GM12874 (cell line): ENCODE data around the gene BAHCC1.
A peak's percentile ranks its signal among the peaks of the same experiment; 100 is the strongest.

Source experiments
- TF ChIP-seq, protein P1 (sequence below): IDR thresholded peaks from 2 replicates; pipeline ENCODE4 v1.5.1; 2011; ENCODE audit warnings: low read depth, mild to moderate bottlenecking, control low read depth, low read length, moderate library complexity; ENCODE audit not compliant: insufficient read depth

Gene BAHCC1

DNA sequence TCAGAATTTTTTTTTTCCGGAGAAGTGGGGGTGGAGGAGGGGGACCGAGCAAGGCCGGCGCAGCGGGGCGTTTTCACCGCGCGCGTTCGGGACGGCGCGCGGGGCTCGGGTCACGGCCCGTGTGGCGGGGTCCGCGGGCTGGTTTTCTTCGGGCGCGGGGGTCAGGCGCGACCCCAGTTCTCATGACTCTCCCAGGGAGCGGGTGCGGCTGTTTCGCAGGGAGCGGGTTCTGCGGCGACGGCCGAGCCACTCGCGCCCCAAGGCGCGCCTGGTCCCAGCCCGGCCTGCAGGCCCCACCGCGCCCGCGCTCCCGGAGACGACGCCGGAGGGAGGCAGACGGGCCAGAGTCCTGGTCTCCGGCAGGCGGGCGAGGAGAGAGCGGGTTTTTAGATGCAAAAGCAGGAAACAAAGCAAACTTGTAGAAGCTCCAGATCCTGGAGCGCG is 1.0 kb downstream of the BAHCC1 start:
- TF ChIP-seq, protein P1, sequence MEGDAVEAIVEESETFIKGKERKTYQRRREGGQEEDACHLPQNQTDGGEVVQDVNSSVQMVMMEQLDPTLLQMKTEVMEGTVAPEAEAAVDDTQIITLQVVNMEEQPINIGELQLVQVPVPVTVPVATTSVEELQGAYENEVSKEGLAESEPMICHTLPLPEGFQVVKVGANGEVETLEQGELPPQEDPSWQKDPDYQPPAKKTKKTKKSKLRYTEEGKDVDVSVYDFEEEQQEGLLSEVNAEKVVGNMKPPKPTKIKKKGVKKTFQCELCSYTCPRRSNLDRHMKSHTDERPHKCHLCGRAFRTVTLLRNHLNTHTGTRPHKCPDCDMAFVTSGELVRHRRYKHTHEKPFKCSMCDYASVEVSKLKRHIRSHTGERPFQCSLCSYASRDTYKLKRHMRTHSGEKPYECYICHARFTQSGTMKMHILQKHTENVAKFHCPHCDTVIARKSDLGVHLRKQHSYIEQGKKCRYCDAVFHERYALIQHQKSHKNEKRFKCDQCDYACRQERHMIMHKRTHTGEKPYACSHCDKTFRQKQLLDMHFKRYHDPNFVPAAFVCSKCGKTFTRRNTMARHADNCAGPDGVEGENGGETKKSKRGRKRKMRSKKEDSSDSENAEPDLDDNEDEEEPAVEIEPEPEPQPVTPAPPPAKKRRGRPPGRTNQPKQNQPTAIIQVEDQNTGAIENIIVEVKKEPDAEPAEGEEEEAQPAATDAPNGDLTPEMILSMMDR, result no peak

DNA sequence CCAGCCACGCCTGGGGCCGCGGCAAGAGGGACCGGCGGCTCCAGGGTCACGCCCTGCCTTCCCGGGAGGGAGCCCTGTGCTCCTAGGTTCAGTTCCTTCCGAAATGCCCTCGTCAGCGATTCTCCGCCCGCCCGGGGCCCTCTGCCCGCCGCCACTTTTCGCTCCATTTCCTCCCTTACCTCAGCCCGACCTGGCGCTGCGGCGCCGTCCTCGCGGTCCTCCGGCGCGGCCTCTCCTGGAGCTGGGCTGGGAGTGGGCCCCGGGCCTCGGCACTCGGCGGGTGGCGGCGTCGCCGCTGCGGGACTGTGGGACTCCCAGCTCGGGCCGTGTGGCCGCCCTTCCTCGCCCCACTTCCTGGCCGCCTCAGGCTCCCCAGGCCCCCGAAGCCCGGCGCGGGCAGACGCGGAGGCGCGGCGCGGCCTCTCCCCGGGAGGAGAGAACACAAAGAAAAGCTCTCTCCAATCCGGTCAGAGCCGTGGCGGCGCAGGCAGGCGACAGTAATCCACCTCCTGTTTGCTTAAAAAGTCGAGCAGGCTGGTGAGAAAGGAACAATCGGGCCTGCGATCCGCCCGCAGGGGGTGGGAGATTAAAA is 1.6 kb downstream of the BAHCC1 start:
- TF ChIP-seq, protein P1, result no peak

DNA sequence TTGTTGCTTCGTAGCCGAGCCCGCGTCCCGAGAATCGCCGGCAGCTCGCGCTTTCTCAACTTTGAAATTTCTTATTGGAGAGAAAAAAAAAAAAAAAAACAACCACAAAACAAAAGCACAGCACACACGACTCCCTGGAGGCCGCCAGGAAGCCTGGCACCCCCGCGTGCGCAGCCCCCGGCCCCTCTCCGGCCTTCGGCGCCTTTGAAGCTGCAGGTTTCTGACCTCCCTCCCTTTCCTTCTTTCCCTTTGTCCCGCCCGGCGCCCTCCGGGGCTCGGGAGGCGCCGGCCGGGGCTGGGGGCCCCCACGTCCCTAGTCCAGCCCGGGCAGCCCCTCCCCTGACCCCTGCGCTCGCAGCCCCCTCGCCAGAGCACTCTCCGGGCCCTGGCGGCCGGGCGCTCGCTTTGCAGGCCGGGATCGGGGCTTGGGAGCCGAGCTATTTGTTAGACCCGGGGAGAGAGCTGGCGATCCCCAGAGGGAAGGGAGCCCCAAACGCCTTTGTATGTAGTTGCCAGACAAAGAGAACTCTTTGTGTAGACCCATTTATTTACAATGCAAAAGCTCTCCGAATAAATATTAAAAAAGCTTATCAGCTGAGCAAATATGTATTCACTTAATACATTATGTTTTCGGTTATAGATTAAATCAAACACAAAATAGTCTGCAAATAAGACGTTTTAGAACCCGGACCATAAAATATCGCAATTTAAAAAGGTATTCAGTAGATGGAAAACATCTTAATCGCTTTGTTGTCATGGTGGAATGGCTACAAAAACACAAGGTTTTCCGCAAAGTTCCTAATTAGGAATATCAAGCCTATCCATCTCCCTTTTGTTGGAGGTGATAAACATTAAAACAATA is 2.3 kb downstream of the BAHCC1 start:
- TF ChIP-seq, protein P1, result peak; percentile 12; the same call in 1 of the 2 replicates

DNA sequence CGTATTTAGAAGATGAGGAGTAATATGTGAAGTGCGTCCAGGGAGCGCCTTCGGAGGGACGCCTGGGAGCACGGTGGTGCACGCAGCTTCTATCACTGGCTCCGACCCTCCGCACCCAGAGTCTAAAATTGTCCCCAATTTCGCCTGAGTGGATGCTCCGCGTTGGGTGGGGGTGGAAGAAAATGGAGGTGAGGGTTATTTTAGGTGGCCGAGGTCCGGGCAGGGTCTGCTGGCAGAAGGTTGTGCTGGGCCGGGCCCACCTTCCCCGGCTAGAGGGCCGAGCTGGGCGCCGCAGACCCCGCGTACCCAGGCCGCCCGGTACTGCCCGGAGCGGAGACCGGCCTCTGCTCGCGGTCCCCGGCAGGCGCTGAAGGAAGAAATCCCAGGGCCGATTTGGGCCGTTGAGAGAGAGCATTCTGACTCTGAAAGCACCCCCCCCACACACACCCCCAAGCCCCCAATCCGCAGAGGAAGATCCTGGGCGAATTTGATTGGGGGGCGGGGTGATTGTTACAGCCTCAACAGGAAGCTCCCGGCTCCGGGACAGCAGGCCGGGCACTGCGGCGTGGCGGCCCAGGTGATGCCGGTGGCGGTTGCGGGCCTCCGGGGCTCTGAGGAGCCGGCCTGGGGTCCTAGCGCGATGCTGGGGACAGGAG is 3.0 kb downstream of the BAHCC1 start:
- TF ChIP-seq, protein P1, result no peak

DNA sequence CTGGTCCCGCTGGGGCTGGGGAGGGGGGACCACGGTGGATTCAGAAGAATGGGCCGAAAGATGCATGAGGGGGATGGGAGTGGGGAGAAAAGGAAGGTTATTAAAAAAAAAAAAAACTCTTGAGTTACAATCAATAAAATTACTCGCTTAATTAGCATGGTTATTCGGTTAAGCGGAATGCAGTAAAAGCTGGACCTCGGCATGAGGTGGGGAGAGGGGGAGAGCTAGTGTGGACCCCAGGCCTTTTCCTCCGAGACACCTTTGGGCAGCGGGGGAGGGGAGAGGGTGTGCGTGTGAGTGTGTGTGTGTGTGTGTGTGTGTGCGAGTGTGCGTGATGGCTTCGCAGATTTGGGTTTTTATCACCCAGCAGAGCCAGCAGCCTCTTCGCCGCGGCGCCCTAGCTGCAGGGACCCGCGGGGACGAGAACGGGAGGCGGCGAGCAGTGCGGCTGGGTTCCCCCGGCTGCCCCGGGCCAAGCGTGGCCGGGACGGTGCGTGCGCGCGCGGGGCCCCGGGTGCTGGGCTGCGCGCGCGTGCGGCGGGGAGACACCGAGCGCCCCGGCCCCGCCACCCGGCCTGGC is 3.7 kb downstream of the BAHCC1 start:
- TF ChIP-seq, protein P1, result no peak

DNA sequence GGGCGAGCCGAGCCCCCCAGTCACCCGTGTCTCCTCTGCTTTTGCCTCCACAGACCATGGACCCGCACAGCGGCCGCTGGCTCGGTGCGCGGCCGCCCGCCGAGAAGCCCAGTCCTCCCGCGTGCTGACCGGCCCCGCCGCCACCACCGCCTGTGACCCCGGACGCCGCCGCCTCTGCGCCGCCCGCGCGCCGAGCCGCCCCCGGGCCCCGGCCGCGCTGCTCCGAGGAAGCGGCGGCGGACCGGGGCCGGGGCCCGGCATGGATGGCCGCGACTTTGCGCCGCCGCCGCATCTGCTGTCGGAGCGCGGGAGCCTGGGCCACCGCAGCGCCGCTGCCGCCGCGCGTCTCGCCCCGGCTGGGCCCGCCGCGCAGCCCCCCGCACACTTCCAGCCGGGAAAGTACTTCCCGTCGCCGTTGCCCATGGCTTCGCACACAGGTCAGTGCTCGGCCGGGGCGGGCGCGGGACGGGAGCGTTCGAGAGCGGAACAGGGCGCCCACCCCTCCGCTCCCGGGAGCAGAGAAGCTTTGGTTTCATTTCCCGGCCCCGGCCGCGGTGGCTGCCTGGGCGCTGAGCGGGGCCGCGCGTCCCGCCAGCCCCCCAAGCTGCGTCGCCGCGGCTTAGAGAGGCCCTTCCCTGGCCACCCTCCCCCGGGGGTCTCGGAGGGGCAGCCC is 4.4 kb downstream of the BAHCC1 start:
- TF ChIP-seq, protein P1, result no peak
